WTC11 (cell line): ENCODE data around the gene ECD.

Experiments
- CDX4 ChIP-seq: fragments of 250-450 bp; sonication (Bioruptor Pico); IDR thresholded peaks from 2 replicates; pipeline ENCODE4 v1.9.0; 2021; ENCODE audit warnings: moderate library complexity, mild to moderate bottlenecking, inconsistent platforms, borderline replicate concordance
- CTCF ChIP-seq: fragments of 200-600 bp; IDR thresholded peaks from 2 replicates; pipeline ENCODE4 v1.8.0; 2022; ENCODE audit warnings: antibody characterized with exemption
- SOX15 ChIP-seq: fragments of 250-450 bp; sonication (Bioruptor Pico); IDR thresholded peaks from 2 replicates; pipeline ENCODE4 v1.9.0; 2021; ENCODE audit warnings: mild to moderate bottlenecking
- SP1 ChIP-seq: sonication (generic); formaldehyde crosslinking; conservative IDR thresholded peaks from 2 replicates; pipeline ENCODE4 v1.8.1; 2022; ENCODE audit warnings: missing genetic modification reagents
- ZNF512 ChIP-seq: sonication (generic); formaldehyde crosslinking; IDR thresholded peaks from 2 replicates; pipeline ENCODE4 v1.8.1; 2022; ENCODE audit warnings: missing genetic modification reagents, borderline replicate concordance

- TF ChIP-seq ZNF512 (CRISPR knock-in tag), result no peak
- TF ChIP-seq SOX15, result no peak
- no peak for TF ChIP-seq CTCF
- TF ChIP-seq SP1 (CRISPR knock-in tag), result no peak
- TF ChIP-seq CDX4, result no peak
These were observed 26.2 kb downstream of the ECD start for GRCh38 chr10:73141603-73142002.
